HEK293 (cell line): ENCODE data around the gene LRRIQ3.

Experiments
- BCL6B ChIP-seq: fragments of 450-650 bp; formaldehyde crosslinking; IDR thresholded peaks from 2 replicates; pipeline ENCODE4 v1.5.1; 2017; ENCODE audit warnings: missing biosample characterization, missing genetic modification characterization
- KLF16 ChIP-seq: fragments of 450-650 bp; formaldehyde crosslinking; IDR thresholded peaks from 2 replicates; pipeline ENCODE4 v1.5.1; 2017; ENCODE audit warnings: missing biosample characterization, missing genetic modification characterization
- KLF9 ChIP-seq: fragments of 450-650 bp; formaldehyde crosslinking; IDR thresholded peaks from 2 replicates; pipeline ENCODE4 v1.5.1; 2016; ENCODE audit warnings: missing biosample characterization, missing genetic modification characterization, low read depth
- REST ChIP-seq: fragments of 450-650 bp; formaldehyde crosslinking; IDR thresholded peaks from 2 replicates; pipeline ENCODE4 v1.5.1; 2016; ENCODE audit warnings: missing biosample characterization, missing genetic modification characterization
- ZBTB10 ChIP-seq: fragments of 450-650 bp; formaldehyde crosslinking; IDR thresholded peaks from 2 replicates; pipeline ENCODE4 v1.5.1; 2016; ENCODE audit warnings: missing biosample characterization, missing genetic modification characterization
- ZBTB7A ChIP-seq: fragments of 450-650 bp; formaldehyde crosslinking; IDR thresholded peaks from 2 replicates; pipeline ENCODE4 v1.5.1; 2016; ENCODE audit warnings: low read depth, missing biosample characterization, missing genetic modification characterization
- ZNF239 ChIP-seq: fragments of 450-650 bp; formaldehyde crosslinking; IDR thresholded peaks from 2 replicates; pipeline ENCODE4 v1.5.1; 2016; ENCODE audit warnings: missing biosample characterization, missing genetic modification characterization
- ZNF24 ChIP-seq: fragments of 450-650 bp; formaldehyde crosslinking; IDR thresholded peaks from 2 replicates; pipeline ENCODE4 v1.5.1; 2016; ENCODE audit warnings: missing biosample characterization, missing genetic modification characterization
- ZNF292 ChIP-seq: fragments of 450-650 bp; formaldehyde crosslinking; IDR thresholded peaks from 2 replicates; pipeline ENCODE4 v1.5.1; 2016; ENCODE audit warnings: low read depth, missing biosample characterization, missing genetic modification characterization, borderline replicate concordance
- ZNF423 ChIP-seq: fragments of 450-650 bp; formaldehyde crosslinking; IDR thresholded peaks from 2 replicates; pipeline ENCODE4 v1.5.1; 2016; ENCODE audit warnings: missing biosample characterization, missing genetic modification characterization
- ZNF548 ChIP-seq: fragments of 450-650 bp; formaldehyde crosslinking; IDR thresholded peaks from 2 replicates; pipeline ENCODE4 v1.5.1; 2016; ENCODE audit warnings: missing biosample characterization, missing genetic modification characterization
- ZNF560 ChIP-seq: fragments of 450-650 bp; formaldehyde crosslinking; IDR thresholded peaks from 2 replicates; pipeline ENCODE4 v1.5.1; 2017; ENCODE audit warnings: missing biosample characterization, missing genetic modification characterization, borderline replicate concordance
- ZNF561 ChIP-seq: fragments of 450-650 bp; IDR thresholded peaks from 2 replicates; pipeline ENCODE4 v1.5.1; 2018; ENCODE audit warnings: missing biosample characterization, missing genetic modification characterization, borderline replicate concordance
- ZNF596 ChIP-seq: fragments of 450-650 bp; IDR thresholded peaks from 2 replicates; pipeline ENCODE4 v1.5.0; 2018; ENCODE audit warnings: missing biosample characterization, mild to moderate bottlenecking, missing genetic modification characterization, moderate library complexity
- ZNF623 ChIP-seq: fragments of 450-650 bp; formaldehyde crosslinking; IDR thresholded peaks from 2 replicates; pipeline ENCODE4 v1.5.1; 2016; ENCODE audit warnings: missing biosample characterization, missing genetic modification characterization
- ZNF664 ChIP-seq: fragments of 450-650 bp; formaldehyde crosslinking; IDR thresholded peaks from 2 replicates; pipeline ENCODE4 v1.5.1; 2016; ENCODE audit warnings: missing biosample characterization, missing genetic modification characterization
- ZNF704 ChIP-seq: fragments of 450-650 bp; formaldehyde crosslinking; IDR thresholded peaks from 2 replicates; pipeline ENCODE4 v1.5.1; 2016; ENCODE audit warnings: missing biosample characterization, missing genetic modification characterization
- ZNF776 ChIP-seq: fragments of 450-650 bp; formaldehyde crosslinking; IDR thresholded peaks from 2 replicates; pipeline ENCODE4 v1.5.0; 2017; ENCODE audit warnings: missing biosample characterization, missing genetic modification characterization, borderline replicate concordance
- ZNF777 ChIP-seq: fragments of 450-650 bp; formaldehyde crosslinking; IDR thresholded peaks from 2 replicates; pipeline ENCODE4 v1.5.1; 2017; ENCODE audit warnings: missing biosample characterization, missing genetic modification characterization, borderline replicate concordance
- ZNF830 ChIP-seq: fragments of 450-650 bp; IDR thresholded peaks from 2 replicates; pipeline ENCODE4 v1.5.0; 2018; ENCODE audit warnings: missing biosample characterization, missing genetic modification characterization, low read depth, mild to moderate bottlenecking, moderate library complexity
- TF ChIP-seq, protein P1 (sequence below): sonication (generic); formaldehyde crosslinking; IDR thresholded peaks from 2 replicates; pipeline ENCODE4 v1.8.1; 2022; ENCODE audit warnings: mild to moderate bottlenecking, moderate library complexity, missing genetic modification reagents
- TF ChIP-seq, protein P2 (sequence below): fragments of 450-650 bp; IDR thresholded peaks from 2 replicates; pipeline ENCODE4 v1.5.1; 2018; ENCODE audit warnings: missing biosample characterization, mild to moderate bottlenecking, missing genetic modification characterization
- TF ChIP-seq, protein P3 (sequence below): fragments of 450-650 bp; formaldehyde crosslinking; IDR thresholded peaks from 2 replicates; pipeline ENCODE4 v1.5.1; 2016; ENCODE audit warnings: missing biosample characterization, missing genetic modification characterization, low read depth

LRRIQ3 gene

GRCh38 chr1:74197657-74198552 lies at the start of gene LRRIQ3, which contains the start of gene FPGT (continued):
- TF ChIP-seq, protein P1, sequence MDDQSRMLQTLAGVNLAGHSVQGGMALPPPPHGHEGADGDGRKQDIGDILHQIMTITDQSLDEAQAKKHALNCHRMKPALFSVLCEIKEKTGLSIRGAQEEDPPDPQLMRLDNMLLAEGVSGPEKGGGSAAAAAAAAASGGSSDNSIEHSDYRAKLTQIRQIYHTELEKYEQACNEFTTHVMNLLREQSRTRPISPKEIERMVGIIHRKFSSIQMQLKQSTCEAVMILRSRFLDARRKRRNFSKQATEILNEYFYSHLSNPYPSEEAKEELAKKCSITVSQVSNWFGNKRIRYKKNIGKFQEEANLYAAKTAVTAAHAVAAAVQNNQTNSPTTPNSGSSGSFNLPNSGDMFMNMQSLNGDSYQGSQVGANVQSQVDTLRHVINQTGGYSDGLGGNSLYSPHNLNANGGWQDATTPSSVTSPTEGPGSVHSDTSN (CRISPR knock-in tag) = no peak; the same call in 1 of the 2 replicates
- TF ChIP-seq ZBTB10 (tag by site-specific recombination) = no peak
- TF ChIP-seq ZBTB7A (tag by site-specific recombination) = no peak
- TF ChIP-seq ZNF548 (tag by site-specific recombination) = no peak
- TF ChIP-seq KLF16 (tag by site-specific recombination) = no peak
- TF ChIP-seq ZNF623 (tag by site-specific recombination) = no peak
- peak; percentile 77; the same call in 1 of the 2 replicates for TF ChIP-seq BCL6B
- no peak for TF ChIP-seq ZNF664 (tag by site-specific recombination)
- peak; percentile 27; the same call in 1 of the 2 replicates for TF ChIP-seq REST
- TF ChIP-seq ZNF423 (tag by site-specific recombination) = peak; percentile 64
- no peak for TF ChIP-seq ZNF24
- TF ChIP-seq ZNF292 = no peak
- no peak for TF ChIP-seq ZNF561 (tag by site-specific recombination)
- no peak for TF ChIP-seq ZNF704 (tag by site-specific recombination)
- peak; percentile 87 for TF ChIP-seq KLF9 (tag by site-specific recombination)
- no peak for TF ChIP-seq ZNF560
- TF ChIP-seq, protein P2, sequence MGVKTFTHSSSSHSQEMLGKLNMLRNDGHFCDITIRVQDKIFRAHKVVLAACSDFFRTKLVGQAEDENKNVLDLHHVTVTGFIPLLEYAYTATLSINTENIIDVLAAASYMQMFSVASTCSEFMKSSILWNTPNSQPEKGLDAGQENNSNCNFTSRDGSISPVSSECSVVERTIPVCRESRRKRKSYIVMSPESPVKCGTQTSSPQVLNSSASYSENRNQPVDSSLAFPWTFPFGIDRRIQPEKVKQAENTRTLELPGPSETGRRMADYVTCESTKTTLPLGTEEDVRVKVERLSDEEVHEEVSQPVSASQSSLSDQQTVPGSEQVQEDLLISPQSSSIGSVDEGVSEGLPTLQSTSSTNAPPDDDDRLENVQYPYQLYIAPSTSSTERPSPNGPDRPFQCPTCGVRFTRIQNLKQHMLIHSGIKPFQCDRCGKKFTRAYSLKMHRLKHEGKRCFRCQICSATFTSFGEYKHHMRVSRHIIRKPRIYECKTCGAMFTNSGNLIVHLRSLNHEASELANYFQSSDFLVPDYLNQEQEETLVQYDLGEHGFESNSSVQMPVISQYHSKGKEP = no peak
- TF ChIP-seq, protein P3, sequence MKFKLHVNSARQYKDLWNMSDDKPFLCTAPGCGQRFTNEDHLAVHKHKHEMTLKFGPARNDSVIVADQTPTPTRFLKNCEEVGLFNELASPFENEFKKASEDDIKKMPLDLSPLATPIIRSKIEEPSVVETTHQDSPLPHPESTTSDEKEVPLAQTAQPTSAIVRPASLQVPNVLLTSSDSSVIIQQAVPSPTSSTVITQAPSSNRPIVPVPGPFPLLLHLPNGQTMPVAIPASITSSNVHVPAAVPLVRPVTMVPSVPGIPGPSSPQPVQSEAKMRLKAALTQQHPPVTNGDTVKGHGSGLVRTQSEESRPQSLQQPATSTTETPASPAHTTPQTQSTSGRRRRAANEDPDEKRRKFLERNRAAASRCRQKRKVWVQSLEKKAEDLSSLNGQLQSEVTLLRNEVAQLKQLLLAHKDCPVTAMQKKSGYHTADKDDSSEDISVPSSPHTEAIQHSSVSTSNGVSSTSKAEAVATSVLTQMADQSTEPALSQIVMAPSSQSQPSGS (tag by site-specific recombination) = no peak
- no peak for TF ChIP-seq ZNF776 (tag by site-specific recombination)
- no peak for TF ChIP-seq ZNF830 (tag by site-specific recombination)
- no peak for TF ChIP-seq ZNF239 (tag by site-specific recombination)
- no peak for TF ChIP-seq ZNF596 (tag by site-specific recombination)
- TF ChIP-seq ZNF777 (tag by site-specific recombination) = no peak
